ENCODE measurements around the gene ZNF579.

DNA sequence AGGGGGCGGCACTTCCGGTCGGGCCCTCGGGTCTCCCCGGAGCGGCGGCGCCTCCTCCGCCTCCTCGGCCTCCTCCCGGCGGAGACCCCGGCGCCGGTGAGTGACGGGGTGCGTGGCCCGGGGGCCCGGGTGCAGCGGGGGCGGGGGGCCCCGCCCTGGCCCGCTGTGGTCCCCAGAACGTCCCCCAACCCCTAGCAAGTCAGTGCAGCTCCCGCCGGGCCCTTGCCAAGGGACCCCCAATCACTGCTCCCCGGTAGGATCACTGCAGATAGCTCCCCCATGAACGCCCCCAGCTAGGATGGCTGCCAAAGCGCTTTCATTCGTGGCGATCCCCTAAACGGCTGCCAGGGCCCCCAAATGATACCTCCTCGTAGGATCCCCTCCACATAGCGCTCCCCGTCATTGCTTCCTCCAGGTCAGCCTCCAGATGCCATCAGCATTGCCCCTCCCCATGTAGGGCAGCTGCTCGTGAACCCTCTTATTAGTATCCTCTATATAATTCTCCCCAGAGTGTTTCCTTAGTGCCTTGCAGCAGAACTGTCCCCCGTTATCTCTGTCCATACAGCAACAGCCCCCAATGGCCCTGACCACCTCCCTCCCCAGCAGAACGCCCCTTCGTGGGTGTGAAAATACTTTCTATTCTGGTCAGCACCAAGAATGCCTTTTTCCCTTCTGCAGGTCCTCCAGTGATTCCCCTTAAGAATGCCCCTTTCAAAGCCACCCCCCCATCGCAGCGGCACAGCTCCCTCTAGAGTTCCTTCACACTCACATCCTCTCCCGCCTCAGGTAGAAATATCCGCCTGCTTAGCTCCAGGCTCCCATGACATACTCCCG, 25.2 kb upstream of the ZNF579 start, which contains the start of gene ZNF865:
- no peak for TF ChIP-seq POLR2A (IDR thresholded peaks at IDR 0.05)
- TF ChIP-seq, protein P1, sequence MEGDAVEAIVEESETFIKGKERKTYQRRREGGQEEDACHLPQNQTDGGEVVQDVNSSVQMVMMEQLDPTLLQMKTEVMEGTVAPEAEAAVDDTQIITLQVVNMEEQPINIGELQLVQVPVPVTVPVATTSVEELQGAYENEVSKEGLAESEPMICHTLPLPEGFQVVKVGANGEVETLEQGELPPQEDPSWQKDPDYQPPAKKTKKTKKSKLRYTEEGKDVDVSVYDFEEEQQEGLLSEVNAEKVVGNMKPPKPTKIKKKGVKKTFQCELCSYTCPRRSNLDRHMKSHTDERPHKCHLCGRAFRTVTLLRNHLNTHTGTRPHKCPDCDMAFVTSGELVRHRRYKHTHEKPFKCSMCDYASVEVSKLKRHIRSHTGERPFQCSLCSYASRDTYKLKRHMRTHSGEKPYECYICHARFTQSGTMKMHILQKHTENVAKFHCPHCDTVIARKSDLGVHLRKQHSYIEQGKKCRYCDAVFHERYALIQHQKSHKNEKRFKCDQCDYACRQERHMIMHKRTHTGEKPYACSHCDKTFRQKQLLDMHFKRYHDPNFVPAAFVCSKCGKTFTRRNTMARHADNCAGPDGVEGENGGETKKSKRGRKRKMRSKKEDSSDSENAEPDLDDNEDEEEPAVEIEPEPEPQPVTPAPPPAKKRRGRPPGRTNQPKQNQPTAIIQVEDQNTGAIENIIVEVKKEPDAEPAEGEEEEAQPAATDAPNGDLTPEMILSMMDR (IDR thresholded peaks at IDR 0.05 in 8 of 11, conservative IDR thresholded peaks at IDR 0.05 in 3 of 11), result peak; percentile 43 to 75 (median 68)
